ENCODE results near the gene ZBTB40. TPM values are rescaled to one million over a fixed set of nuclear protein-coding genes. Genes with fewer than 3 reads are reported as not detected.

ZBTB40 gene, protein sequence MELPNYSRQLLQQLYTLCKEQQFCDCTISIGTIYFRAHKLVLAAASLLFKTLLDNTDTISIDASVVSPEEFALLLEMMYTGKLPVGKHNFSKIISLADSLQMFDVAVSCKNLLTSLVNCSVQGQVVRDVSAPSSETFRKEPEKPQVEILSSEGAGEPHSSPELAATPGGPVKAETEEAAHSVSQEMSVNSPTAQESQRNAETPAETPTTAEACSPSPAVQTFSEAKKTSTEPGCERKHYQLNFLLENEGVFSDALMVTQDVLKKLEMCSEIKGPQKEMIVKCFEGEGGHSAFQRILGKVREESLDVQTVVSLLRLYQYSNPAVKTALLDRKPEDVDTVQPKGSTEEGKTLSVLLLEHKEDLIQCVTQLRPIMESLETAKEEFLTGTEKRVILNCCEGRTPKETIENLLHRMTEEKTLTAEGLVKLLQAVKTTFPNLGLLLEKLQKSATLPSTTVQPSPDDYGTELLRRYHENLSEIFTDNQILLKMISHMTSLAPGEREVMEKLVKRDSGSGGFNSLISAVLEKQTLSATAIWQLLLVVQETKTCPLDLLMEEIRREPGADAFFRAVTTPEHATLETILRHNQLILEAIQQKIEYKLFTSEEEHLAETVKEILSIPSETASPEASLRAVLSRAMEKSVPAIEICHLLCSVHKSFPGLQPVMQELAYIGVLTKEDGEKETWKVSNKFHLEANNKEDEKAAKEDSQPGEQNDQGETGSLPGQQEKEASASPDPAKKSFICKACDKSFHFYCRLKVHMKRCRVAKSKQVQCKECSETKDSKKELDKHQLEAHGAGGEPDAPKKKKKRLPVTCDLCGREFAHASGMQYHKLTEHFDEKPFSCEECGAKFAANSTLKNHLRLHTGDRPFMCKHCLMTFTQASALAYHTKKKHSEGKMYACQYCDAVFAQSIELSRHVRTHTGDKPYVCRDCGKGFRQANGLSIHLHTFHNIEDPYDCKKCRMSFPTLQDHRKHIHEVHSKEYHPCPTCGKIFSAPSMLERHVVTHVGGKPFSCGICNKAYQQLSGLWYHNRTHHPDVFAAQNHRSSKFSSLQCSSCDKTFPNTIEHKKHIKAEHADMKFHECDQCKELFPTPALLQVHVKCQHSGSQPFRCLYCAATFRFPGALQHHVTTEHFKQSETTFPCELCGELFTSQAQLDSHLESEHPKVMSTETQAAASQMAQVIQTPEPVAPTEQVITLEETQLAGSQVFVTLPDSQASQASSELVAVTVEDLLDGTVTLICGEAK
- 10 to 100 TPM in 4 of 6 experiments, 1 to 10 TPM in 2; 8.8 to 12.2 (median 10.7) TPM for total RNA-seq (2021; fragmentation: NEBNext Ultra II Directional; extraction: Animal tissue kit (Norgen Biotek cat#: 25700))
- long read RNA-seq, full-length matches to known transcripts = 1 of 4 reads
- long read RNA-seq, partial matches to known transcripts = 1 of 4 reads
- long read RNA-seq, other reads (novel, unspliced or antisense) = 2 of 4 reads

DNA sequence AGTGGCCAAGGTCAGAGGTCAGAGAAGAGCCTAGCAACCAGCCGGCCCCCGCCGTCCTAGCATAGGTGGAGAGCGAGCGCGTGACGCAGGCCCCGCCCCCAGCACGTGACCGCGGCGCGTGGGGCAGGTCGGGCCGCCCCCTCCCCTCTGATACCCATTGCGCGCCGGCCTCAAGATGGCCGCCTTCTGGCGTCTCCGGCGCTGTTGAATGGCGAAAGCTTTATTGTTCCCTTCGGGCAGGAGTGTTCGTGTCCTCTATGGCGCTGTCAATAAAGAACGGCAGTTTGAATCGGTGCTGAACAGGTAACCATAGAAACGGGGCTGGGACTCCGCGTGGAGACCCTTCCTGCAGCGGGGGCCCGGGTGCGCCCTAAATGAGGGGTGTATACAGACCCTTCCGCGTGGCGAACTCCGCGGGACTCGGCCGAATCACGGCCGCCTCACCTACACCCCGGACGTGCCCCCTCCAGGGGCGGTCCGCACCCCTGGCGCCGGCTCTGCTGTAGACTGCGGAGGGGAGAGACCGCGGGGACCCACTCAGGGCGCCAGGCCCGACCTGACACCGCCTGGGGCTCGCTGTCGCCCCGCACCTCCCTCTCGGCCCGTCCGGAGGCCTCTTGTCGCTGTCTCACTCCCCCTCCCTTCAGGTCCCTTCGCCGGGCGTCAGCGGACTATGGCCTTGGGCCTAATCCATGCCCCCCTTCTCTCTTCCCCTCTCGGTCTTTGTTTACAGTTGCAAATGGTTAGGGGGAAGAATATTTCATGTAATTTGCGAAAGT is at the start of gene ZBTB40:
ZBTB40 (plus strand) TSS at position 150 of the 779 bp plus-strand sequence. CDS start 38,098 bp downstream, outside the sequence.
- Mint-ChIP-seq H3K36me3 (ENCODE audit: low read depth) (peaks cover 7% of the 10 kb centered on the region), H3K27me3 (ENCODE audit: insufficient read depth) (no peaks in the 10 kb centered on the region), H3K27ac (peak within 1 kb of the TSS; percentile 86), H3K9me3 (no peaks in the 10 kb centered on the region), H3K4me3 (peak within 1 kb of the TSS; percentile 92), H3K4me1 (ENCODE audit: low read depth) (peaks cover 51% of the 10 kb centered on the region)
- peak; percentile 96 for DNase-seq
- TF ChIP-seq, protein P1, sequence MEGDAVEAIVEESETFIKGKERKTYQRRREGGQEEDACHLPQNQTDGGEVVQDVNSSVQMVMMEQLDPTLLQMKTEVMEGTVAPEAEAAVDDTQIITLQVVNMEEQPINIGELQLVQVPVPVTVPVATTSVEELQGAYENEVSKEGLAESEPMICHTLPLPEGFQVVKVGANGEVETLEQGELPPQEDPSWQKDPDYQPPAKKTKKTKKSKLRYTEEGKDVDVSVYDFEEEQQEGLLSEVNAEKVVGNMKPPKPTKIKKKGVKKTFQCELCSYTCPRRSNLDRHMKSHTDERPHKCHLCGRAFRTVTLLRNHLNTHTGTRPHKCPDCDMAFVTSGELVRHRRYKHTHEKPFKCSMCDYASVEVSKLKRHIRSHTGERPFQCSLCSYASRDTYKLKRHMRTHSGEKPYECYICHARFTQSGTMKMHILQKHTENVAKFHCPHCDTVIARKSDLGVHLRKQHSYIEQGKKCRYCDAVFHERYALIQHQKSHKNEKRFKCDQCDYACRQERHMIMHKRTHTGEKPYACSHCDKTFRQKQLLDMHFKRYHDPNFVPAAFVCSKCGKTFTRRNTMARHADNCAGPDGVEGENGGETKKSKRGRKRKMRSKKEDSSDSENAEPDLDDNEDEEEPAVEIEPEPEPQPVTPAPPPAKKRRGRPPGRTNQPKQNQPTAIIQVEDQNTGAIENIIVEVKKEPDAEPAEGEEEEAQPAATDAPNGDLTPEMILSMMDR (IDR thresholded peaks at IDR 0.05) = no peak

DNA sequence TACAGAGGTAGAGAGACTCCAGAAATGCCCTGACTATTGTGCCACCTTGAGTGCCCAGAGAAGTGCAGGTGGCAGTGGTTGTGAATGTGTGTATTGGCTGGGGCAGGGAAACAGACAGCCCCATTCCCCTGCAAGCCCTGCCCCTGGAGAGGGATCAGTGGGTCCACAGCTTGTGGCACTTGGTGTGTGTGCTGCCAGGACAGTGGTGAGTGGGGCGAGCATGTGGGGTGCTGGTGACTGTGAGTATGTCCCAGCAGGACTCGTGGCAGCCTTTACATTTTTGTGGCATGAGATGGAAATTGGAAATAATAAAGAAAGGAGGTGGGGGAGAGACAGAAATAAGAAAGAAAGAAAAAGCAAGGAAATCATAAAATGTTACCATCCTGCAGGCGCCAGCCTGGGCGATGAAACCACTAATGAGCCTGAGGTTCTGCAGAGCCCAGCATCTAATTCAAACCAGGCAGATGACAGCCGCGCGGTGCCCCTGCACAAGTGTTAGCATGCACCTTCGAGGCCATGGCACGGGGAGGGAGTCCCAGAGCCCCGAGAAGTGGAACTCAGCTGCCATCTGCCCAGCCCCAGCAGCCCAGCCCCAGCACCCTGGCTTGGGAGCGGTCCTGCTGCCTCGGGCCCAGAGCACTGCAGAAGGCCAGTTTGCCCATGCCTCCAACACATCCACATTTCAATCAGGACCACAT is 49.1 kb upstream of the ZBTB40 start:
- Mint-ChIP-seq H3K27me3 (ENCODE audit: insufficient read depth) (peaks cover 39% of the 10 kb centered on the region), H3K4me1 (ENCODE audit: low read depth) (peaks cover 11% of the 10 kb centered on the region), H3K9me3 (no peaks in the 10 kb centered on the region), H3K4me3 (no peak overlapping the region), H3K27ac (no peak overlapping the region), H3K36me3 (ENCODE audit: low read depth) (no peaks in the 10 kb centered on the region; the same call in 1 of the 2 replicates)
- peak; percentile 26 for DNase-seq
- TF ChIP-seq, protein P1 (IDR thresholded peaks at IDR 0.05) = no peak

DNA sequence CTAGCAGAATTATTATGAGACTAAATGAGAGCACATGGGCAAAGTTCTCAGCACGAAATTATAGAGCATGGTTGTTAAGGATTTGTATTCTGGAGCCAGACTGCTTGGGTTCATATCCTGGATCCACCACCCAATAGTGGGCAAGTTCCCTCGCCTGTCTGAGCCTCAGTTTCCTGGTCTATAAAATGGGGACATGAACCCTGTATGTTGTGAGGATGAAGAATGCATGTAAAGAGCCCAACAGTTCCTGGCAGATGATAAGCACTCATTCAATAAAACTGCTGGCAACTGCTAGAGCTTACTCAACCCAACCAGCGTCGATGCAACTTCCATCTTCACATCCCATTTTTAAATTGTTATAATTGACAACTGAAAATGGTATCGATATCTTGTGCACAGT is 47.2 kb upstream of the ZBTB40 start:
- no peak overlapping the region for H3K27ac Mint-ChIP-seq
- TF ChIP-seq, protein P1 (IDR thresholded peaks at IDR 0.05) = no peak
- DNase-seq = no peak
- peaks cover 36% of the 10 kb centered on the region for H3K27me3 Mint-ChIP-seq (ENCODE audit: insufficient read depth)
- peaks cover 11% of the 10 kb centered on the region for H3K4me1 Mint-ChIP-seq (ENCODE audit: low read depth)
- no peaks in the 10 kb centered on the region for H3K9me3 Mint-ChIP-seq
- H3K36me3 Mint-ChIP-seq (ENCODE audit: low read depth) = no peaks in the 10 kb centered on the region; the same call in 1 of the 2 replicates
- no peak overlapping the region for H3K4me3 Mint-ChIP-seq

DNA sequence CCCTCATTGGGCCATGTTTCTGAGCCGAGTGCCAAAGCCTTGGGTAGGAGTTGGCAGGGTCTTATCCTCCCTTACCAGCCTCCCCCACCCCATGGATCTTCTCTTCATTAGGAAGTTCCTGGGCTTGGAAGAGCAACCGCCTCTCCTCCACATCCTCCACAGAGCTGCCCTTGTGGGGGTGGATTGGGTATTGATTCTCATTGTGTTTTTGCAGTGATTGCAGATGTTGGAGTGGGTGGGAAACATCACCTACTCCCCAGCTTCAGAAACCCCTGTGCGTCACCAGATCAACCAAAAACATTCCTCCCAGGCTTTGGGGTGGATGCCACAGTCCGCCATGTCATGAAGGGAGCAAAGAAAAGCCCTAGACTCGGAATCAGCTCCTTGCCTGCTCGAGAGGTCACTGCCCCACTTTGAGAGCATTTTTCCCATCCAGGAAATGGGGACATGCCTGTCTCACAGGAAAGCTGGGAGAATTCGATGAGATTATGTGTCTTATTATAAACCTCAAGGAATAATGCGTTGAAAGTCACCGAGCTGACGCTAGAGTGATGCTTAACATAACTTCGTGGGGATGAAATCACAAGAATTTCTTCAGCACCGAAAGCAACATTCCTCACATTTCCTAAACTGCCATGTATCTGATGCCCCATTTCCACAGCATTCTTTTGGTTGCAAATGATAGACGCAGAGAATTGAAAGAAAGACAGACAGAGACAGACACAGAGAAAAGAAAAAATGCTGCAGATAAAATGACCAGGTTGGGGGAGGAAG is 44.7 kb upstream of the ZBTB40 start:
- no peak for DNase-seq
- TF ChIP-seq, protein P1 (IDR thresholded peaks at IDR 0.05) = no peak
- Mint-ChIP-seq H3K36me3 (ENCODE audit: low read depth) (no peaks in the 10 kb centered on the region; the same call in 1 of the 2 replicates), H3K27ac (no peak overlapping the region), H3K4me3 (peak overlapping the region; percentile 12; the same call in 1 of the 2 replicates), H3K9me3 (no peaks in the 10 kb centered on the region), H3K27me3 (ENCODE audit: insufficient read depth) (peaks cover 20% of the 10 kb centered on the region), H3K4me1 (ENCODE audit: low read depth) (peaks cover 11% of the 10 kb centered on the region)
